ENCODE measurements around the gene DNAJA2.

The DNAJA2 gene

DNA sequence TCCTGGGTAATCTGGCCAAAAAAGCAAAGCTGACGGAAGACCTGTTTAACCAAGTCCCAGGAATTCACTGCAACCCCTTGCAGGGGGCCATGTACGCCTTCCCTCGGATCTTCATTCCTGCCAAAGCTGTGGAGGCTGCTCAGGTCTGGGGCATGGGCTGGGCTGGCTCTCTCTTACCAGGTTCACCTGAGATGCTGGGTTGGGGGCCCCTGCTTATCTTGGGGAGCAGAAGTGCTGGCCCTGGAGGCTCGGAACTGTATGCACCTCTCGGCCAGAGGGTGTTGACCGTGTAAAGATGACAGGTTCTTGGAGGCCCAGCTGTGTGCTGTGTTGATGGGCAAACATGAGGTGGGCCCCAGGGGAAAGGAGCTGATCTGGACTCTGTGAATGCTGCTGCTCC, 49.1 kb downstream of the DNAJA2 start:
- no peak for DNase-seq

DNA sequence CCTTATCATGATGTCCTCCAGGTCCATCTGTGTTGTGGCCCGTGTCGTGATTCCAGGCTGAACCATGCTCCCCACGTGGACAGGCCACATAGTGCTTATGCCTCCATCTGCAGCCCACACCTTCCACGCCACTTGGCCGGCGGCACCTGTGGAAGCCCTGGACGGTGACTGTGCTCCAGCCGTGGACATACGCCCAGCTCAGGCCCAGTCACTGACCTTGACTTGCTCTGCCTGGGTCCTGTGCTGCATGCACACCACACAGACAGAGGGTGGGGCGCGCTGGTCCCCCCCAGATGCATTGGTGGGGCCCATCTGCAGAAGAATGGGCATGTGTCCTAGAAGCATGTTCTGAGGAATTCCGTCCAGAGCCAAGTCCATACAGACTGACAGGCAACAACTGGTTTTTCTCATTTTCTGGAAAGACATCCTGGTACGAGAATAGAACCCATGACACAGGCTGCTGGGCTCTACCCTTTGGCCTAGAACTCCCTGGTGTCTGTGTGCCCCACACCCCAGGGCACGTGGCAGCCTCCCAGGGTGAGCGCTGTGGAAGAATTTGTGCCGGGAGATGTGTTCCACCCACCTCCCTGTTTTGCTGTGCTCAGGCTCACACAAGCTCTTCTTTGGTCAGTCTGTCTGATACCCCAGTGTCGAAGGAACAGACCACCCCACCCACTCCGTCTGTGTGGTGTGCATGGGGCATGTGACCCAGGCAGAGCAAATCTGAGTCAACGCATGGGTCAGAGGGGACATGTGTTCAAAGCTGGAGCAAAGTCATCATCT, 49.8 kb downstream of the DNAJA2 start:
- no peak for DNase-seq

DNA sequence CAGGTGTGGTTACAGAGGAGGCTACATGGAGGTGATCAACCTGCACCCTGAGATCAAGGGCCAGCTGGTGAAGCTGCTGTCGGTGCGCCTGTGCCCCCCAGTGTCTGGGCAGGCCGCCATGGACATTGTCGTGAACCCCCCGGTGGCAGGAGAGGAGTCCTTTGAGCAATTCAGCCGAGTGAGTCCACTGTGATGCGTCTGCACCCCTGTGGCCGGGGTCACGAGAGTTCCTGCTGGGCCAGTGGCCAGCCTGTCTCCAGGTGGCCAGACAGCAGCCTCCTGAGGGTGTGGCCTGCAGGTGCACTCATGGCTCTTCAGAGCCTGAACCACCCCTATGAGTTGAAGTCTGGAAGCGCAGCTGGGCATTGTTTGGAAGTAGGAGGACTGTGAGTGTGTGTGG, 51.2 kb downstream of the DNAJA2 start:
- no peak for DNase-seq

DNA sequence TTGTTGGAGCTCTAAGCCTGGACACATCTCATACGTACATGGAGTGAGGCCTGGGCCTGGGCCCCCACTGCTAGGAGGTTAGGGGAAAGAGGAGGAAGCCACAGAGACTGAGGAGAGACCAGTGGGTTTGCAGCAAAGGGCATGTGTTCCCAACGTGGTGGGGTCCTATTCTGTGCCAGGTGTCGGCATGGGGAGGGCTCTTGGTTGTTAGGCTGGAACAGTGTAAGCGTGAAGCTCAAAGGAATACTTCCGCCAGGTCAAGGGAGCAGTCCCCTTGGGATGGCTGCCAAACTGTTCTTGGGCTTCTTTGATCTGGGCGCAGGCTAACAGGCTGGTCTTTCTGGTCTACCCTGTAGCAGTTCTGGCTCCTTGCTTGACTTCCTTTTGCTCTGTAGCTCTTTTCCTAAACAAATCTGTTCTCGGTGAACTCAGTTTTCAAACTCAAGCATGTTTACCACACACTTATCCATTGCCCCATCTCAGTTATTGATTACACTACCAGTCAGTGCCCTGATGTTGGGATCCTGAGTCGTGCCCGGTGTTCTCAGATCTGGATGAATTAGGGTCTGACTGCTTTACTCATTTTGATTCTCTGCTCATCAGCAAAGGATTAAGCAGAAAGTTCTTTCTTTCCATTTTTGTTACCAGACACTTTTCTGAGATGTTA, 52.9 kb downstream of the DNAJA2 start:
- DNase-seq, result no peak

DNA sequence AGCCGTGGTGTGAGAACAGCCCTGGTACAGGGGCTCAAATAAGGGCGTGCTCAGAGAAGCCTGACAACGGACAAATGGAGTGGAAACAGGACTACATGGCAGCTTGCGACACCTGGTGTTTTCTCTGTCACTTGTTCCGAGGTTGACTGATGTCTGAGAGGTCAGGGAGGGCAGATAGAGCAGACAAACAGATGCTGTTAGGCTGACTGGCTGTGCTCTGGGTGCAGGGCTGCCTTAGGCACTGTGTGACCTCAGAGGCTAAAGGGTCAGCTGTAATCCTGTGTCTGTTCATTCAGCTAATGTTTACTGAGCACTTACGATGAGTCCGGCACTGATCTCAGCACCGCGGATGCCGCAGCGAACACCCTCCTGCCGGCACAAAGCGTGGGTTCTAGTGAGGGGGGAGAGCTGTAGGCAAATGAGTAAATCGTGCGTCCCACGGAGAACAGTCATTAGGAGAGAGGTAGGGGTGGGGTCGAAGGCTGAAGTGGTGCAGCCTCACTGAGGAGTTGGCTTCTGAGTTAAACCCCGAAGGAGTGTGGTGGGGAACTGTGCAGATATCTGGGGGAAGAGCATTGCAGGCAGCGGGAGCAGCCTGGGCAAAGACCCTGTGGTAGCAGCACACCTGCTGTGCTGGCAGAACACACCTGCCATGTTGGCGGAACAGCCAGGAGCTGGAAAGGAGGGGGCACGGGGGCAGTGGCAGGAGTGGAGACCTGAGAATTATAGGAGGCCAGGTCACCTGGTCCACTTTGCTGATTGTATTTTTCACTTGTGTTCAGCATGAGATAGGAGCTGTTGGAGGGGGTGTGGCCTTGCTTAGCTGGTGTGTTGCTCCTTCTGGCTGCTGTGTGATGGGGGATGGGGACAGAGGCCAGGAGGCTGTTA, 54.3 kb downstream of the DNAJA2 start:
- no peak for DNase-seq

DNA sequence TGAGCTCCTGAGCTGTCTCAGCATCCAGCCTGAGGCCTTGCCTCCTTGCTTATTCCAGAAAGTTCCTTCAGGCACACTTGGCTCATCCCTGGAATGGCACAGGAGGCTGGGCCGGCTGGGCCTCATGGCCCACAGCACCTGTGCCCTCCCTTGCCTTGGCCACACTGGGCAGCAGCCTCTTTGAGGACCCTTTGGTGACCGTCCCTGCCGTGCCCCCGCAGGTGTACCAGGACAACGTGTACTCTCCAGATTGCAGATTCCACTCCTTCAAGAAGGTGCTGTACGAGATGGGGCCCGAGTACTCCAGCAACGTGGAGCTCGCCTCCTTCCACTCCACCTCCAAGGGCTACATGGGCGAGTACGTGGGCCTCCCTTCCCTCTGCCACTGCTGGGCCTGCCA, 55.1 kb downstream of the DNAJA2 start:
- DNase-seq, result no peak

DNA sequence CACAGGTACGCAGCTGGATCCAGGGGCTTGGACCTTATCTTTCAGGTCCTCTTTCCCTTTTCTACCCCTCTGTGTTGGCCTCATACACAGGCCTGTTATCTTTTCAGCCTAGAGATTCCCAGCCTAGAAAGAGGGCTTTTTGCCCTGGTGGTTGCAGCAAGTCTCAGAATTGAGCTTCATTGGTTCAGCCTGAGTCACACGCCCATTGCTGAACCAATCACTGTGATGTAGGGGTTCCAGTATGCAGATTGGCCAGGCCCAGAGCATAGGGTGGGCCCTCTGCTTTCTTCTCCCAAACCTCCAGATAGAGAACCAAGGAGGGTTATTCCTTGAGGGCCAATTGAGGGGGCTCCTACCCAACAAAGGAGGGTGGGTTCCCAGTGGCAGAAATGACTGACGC, 56.5 kb downstream of the DNAJA2 start:
- DNase-seq, result no peak

DNA sequence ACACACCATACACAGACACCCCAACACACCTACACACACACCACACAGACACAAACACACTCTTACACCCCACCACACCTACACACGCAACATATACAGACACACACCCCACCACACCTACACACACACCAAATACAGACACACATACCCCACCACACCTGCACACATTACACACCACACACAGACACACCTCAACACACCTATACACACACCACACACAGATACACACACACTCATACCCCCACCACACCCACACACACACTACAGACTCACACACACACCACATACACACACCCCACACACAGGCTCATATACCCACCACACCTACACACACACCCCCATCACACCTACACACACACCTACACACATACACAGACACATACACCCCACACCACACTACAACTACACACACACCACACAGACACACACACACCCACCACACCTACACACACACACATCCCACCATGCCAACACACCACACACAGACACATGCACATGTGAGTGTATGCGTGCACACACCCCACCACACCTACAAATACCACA, 57.9 kb downstream of the DNAJA2 start:
- DNase-seq, result no peak

DNA sequence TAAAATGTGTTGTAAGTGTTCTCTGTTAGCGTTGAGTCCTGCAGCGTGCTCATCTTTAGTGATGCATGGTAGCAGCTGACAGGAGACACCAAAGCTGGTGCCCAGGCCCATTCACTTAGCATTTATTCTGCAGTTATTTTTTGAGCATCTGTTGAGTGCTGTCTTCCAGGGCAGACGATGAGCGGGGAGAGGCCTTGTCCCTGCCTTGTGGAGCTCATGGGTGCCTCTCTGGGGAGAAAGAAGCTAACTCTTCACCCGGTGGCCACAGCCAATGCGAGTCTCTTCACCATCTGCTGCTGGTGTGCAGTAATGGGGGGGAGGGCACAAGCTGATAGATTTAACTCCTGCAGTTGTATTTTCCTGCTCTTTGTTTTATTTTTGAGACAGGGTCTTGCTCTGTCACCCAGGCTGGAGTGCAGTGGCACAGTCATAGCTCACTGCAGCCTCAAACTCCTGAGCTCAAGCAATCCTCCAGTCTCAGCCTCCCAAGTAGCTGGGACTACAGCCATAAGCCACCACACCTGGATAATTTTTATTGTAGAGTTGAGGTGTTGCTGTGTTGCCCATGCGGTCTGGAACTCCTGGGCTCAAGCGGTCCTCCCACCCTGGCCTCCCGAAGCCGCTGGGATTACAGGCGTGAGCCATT, 58.8 kb downstream of the DNAJA2 start:
- no peak for DNase-seq

DNA sequence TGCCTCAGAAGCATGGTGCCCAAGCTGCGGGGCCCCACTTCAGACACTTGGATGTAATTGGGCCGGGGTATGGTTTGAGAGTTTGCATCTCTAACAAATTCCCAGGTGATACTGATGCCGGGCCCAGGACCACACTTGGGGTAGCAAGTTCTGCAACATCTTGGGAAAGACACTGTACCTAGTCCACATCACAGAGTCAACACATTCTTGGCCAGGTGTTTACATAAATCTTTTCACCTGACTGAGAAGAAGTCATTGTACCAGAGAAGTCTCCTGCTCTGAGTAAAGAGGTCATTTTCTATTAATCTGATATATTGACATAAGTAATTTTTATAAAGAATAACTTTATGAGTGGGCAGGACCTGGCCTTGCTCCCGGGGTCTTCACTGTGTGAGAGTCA, 61.8 kb downstream of the DNAJA2 start:
- DNase-seq, result no peak

DNA sequence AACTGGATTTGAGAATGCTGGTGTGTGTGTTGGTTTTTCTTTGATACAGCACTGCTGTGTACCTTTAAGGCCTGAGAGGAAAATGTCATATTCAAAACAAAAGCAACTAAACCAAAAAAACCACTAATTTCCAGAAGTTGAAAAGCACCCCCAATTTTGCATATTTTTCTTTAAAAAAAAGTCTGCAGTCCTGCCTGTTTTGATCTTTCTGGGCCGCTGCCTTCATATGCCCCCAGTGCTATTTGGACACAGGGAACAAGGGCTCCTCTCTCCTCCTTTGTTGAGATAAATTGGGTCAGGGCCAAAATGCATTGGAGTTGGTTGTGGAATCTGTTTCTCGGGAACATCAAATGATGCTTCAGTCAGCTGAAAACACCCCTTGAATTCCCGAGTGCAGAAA, 62.4 kb downstream of the DNAJA2 start:
- no peak for DNase-seq

DNA sequence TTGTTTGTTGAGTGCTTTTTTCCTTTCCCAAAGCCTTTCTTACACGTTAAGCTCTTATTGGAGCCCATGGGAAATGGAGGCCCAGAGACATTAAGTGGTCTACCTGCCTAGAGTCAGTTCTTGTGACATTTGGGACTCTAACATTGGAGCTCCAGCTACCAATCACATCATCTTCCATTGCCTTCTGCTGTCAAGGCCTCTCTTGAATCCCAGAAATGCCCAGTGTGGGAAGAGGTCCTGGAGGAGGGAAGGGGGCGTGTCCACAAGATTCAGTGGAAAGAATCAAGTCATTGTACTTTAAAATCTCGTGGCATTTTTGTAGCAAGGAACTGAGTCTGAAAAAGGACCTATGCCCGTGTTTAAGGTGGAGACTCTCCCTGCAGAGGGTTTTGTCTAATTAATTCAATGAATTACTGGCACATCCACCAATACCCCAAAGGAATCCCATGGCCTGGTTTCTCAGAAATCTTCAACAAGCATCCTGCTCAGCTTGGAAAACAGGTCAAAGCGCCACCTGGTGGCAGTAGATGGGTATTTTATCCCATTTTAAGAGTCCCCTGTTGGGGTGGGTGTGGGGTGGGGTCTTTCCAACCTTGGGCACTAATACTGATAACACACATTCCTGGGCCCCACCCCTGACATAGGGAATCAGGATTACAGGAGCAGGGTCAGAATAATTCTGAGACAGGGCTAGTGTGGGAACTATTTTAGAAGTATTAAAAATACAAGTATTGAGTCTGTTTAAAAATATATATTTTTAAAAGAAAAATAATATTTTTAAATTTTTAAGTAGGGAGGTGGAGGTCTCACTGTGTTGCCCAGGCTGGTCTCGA, 64.7 kb downstream of the DNAJA2 start:
- DNase-seq, result no peak

DNA sequence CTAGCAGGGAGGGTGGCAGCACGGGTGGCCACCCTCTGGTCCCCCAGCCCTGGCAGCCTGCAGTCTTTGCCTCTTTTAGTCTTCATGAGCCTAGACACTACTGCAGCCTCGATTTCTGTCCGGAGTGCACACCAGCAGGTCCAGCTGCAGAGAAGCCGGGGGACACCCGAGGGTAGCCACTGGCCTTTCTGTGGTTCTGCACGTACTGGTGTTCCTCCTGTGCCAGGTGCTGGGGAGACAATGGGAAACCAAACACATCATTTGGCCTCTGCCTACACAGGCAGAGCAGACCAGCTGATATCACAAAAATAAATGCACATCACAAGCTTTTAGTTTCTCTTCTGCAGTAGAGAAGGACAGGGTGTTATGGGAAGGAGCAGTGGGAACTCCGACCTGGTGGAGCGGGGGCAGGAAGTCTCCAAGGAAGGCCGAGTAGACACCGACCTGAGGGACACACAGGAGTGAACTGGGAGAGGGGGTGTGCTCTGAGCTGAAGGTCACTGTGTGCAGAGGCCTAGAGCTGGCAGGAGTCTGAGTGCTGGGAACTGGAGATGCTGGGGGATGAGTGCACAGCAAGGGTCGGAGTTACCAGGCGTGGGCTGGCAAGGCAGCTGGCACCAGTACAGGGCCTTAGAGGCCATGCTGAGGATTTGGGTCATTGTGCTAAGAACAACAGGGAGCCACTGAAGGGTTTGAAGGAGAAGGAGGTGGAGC, 66.3 kb downstream of the DNAJA2 start:
- DNase-seq, result no peak

DNA sequence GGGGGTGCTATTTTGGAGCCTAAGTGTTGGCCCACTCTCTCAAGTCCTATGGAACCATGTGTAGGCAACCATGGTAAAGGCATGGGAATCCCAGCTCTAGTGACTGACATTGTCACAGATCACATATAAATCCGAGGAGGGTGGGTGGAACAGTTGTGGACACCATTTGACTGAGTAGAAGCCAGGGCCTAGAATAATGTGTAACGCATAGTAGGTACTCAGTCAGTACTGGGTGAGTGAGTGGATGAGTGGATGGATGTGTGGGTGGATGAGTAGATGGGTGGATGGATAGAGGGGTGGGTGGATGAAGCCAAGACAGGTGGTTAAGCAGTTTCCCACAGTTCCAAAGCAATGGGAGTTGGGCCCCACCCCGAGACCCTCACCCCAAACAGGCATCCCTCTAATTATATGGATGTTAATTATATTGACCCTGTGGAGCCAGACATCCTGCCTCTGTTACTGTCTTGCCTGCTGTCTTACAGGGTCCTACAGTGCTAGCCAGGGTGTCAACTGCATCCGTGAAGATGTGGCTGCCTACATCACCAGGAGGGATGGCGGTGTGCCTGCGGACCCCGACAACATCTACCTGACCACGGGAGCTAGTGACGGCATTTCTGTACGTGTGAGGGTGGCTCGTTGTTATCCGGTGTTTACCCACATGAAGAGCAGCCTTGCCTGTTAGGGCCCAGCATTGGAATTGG, 67.0 kb downstream of the DNAJA2 start:
- DNase-seq, result no peak
